HG02870 (cell line): ENCODE results near the gene IDH3A.
"Not testable (repeated sequence)": the region's sequence is repeated elsewhere in the genome, so short reads cannot be mapped to it uniquely, and the experiment has no call there.

ENCODE experiments used
- ATAC-seq: cut with Tn5 transposase; IDR thresholded peaks from one replicate; pipeline ENCODE4 v1.9.1; 2021; ENCODE audit warnings: mild to moderate bottlenecking, moderate library complexity; ENCODE audit not compliant: unreplicated experiment

IDH3A gene

GRCh38 chr15:78129077-78129750 lies 19.9 kb upstream of the IDH3A start:
- no peak for ATAC-seq

DNA sequence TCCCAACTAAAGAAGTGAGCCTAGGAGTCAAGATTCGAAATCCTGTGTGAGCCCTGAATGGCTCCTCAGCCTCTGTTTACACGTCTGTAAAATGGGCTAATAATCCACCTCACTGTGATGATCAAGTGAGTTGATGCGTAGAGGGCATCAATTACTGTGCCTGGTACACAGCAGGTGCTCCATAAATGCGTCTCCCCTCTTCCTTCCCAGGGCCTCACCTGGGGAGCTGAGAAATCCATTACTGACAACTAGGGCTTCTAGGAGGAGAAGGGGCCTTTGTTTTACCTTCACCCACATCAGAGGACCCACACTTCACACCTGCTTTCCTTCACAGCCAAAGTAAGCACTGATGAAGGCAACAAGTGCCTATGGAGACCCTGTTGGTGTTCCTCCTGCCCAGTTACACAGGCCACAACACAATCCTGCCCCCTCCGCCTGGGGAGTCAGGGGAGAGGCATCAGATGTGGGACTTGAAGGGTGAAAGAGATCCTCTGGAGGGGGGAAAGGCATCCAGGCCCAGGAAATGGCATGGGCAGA lies 19.3 kb upstream of the IDH3A start:
- no peak for ATAC-seq

DNA sequence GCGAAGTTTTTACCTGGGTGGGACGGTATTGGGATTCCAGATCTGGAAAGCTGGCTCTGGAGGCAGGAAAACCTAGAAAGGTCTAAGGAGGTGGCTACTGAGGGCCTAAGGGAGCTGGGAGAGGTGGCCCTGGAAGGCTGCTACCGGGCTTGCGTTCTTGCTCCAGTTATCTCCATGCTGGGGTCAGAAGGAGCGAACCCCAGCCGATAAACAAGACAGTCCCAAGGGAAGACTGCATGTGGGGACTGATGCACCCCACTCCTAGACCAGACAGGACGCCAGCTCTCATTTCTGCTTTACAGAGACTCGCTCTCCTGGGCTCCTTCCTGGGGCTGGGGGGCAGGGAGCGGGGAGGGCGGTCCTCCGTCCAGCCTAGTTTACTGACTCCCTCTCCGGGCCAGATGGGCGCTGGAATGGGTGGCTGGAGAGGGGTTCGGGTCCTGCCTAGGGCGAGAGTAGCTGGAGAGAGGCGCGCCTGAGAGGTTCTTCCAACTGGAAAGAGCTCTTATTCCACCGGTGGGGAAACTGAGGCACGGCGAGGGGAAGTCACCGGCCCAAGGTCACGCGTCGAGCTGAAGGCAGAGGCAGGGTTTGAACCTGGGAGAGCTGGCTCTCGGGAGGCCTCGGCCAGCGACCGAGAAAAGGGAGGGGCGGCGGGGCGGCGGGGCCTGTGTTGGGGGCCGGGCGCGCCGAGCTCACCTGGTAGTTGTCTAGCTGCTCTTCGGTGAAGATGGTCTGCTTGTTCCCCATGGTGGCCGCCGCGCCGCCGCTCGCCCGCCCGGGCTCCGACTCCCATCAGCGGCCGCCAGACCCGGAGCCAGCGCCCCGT lies 18.5 kb upstream of the IDH3A start:
- ATAC-seq: peak; percentile 32

DNA sequence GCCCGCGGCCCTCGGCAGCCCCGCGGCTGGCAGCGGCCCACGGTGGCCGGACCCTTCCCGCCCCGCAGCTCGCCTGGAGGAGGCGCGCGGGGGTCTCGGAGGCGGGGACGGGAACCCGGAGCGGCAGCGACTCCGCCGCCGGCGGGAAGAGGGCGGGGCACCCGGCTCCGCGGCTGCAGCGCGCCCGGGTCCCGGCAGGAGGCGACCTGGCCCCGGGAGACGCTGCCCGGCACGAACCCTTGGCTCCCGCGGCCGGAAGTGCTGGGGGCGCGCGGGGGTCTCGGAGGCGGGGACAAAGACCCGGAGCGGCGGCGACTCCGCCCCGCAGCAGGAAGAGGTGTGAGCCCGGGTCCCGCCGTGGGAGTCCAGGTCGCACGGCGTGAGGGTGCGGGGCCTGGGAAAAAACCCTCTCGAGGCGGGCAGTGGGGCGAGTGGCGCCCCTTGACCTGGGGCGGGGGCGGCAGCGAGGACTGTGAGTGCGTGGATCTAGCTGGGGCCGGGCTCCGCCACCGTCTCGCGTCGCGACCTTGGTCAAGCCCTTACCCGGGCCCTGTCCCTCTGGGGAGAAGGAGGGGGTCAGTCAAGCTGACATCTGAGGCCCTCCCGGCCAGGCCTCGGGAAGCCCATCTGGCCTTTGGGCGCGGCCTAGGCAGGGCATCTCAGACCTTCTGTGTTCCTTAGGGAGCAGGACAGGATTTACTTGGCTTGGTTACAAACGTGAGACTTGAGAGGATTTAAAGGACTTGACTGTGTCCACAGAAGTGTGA lies 17.7 kb upstream of the IDH3A start, which contains the start of gene CIB2:
Gene CIB2, minus strand, starts transcription at position 151 of the 767 bp plus-strand sequence. CDS start 230 bp downstream, outside the sequence.
- peak; percentile 72 for ATAC-seq

GRCh38 chr15:78133801-78134200 lies 15.4 kb upstream of the IDH3A start:
- ATAC-seq: no peak

- no peak for ATAC-seq
These were observed 9.6 kb upstream of the IDH3A start for GRCh38 chr15:78139578-78139977.

GRCh38 chr15:78140292-78140691 lies 8.9 kb upstream of the IDH3A start:
- no peak for ATAC-seq

- ATAC-seq: no peak
These were observed 6.8 kb upstream of the IDH3A start for GRCh38 chr15:78142332-78142731.

GRCh38 chr15:78146425-78147154 lies 2.6 kb upstream of the IDH3A start:
- ATAC-seq: no peak

DNA sequence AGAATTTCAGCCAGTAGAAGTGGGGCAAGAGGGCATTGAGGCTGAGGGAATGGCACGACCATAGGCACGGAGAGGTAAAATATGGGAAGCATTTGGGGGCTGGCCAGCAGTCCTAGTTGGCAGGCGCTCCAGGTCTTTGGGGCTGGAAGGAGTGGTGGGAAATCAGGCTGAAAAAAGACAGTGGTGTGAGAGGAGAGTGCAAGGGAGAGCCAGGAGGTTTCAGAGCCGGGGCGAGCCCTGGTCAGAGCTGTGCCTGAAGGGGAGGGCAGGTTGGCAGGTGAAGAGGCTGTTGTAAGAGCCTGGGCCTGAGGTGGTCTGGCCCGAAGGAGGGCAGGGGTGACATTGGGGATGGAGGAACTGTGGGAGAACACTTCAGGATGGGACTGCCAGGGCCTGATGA lies 1.6 kb upstream of the IDH3A start:
- no peak for ATAC-seq

- ATAC-seq: no peak
These were observed 632 bp upstream of the IDH3A start for GRCh38 chr15:78148392-78149067.

- peak; percentile 25 for ATAC-seq
These were observed 916 bp downstream of the IDH3A start for GRCh38 chr15:78149805-78150751.

GRCh38 chr15:78151075-78151474 lies 1.9 kb downstream of the IDH3A start:
- not testable (repeated sequence) for ATAC-seq

DNA sequence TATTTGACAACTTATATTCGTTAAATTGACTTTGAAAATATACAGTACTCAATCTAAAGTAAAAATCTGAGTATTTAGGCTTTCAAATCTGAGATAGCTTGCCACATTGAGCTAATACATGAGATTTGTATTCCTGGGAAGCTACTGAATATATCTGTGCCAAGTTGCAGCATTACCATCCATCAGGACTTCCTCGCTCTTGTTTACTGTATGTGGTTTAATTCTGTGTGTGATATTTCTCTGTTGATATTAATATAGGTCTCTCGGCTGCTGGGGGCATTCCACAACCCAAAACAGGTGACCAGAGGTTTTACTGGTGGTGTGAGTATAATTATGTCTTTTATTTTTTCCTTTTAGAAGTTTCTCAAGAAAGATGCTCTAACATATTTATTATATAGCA lies 5.8 kb downstream of the IDH3A start:
- no peak for ATAC-seq

DNA sequence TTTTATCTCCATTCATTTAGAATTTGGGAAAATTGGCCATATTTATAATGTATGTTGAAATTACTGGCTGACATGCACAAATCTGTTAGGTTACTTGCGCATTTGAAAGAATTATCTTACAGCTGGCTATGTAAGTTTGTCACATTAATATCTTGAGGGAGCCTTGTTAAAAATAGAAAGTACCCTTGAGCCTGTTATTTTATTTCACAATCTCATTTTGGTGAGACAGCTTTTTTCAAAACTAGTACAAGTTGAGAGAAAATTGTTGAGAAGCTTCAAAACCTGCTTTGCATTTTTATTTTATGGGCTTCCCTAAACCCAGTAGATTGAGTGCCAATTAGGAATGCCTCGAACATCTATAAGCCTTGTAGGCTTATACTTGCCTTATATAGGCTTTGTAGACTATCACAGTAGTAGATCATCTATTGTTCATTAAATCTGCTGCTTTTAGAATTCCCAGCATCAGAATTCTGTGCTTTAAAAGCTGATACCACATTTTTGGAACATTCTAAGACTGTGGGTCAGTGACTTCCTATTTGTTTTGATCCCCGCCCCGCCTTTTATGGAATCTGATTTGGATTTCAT lies 6.3 kb downstream of the IDH3A start:
- no peak for ATAC-seq

- no peak for ATAC-seq
These were observed 7.5 kb downstream of the IDH3A start for GRCh38 chr15:78156653-78157052.

DNA sequence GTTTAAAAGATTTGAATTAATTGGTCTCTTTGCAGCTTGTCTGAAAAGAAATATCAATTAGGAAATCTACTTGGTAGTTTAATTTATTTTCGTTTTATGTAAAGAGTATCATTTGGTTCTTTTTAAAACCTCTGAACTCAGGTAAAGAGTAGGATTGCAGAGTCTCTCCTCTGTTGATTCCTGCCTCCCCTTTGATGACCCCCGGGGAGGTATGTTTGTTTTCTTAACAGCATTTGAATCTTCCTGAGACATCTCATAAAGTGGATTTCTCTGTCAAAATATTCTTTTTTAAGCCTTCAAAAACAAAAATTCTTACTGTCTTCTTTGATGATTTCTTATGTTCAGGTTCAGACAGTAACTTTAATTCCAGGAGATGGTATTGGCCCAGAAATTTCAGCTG lies 8.0 kb downstream of the IDH3A start:
- ATAC-seq: no peak

GRCh38 chr15:78159395-78159794 lies 10.2 kb downstream of the IDH3A start:
- ATAC-seq: no peak

- no peak for ATAC-seq
These were observed 12.9 kb downstream of the IDH3A start for GRCh38 chr15:78162038-78162437.
